H9 (cell line): ENCODE data around the gene CCDC27. TPM values are rescaled to one million over a fixed set of nuclear protein-coding genes. Genes with fewer than 3 reads are reported as not detected.

Experiments used
- DNase-seq: peaks from one replicate; pipeline ENCODE4 v3.0.0-alpha.2; 2017
- H2AFZ ChIP-seq: one replicate; pipeline ENCODE4 v1.6.1; 2013; ENCODE audit warnings: mild to moderate bottlenecking, low read length, control low read depth, moderate library complexity
- H2AK5ac ChIP-seq: 2 replicates; pipeline ENCODE4 v1.6.1; 2013; ENCODE audit warnings: low read length, control low read depth, mixed read lengths; ENCODE audit not compliant: insufficient read length
- H2BK120ac ChIP-seq: one replicate; pipeline ENCODE4 v1.6.1; 2013; ENCODE audit warnings: low read depth, mild to moderate bottlenecking, low read length, control low read depth, inconsistent platforms; ENCODE audit not compliant: poor library complexity, severe bottlenecking
- H2BK12ac ChIP-seq: 2 replicates; pipeline ENCODE4 v1.6.1; 2013; ENCODE audit warnings: low read length, control low read depth, mixed read lengths, low read depth; ENCODE audit not compliant: insufficient read length
- H2BK15ac ChIP-seq: 2 replicates; pipeline ENCODE4 v1.6.1; 2013; ENCODE audit warnings: low read depth, low read length, control low read depth
- H2BK20ac ChIP-seq: one replicate; pipeline ENCODE4 v1.6.1; 2013; ENCODE audit warnings: low read depth, mild to moderate bottlenecking, low read length, control low read depth, inconsistent platforms; ENCODE audit not compliant: poor library complexity, severe bottlenecking
- H2BK5ac ChIP-seq: 2 replicates; pipeline ENCODE4 v1.6.1; 2013; ENCODE audit warnings: low read length, control low read depth, mixed read lengths; ENCODE audit not compliant: insufficient read length
- H3K14ac ChIP-seq: 2 replicates; pipeline ENCODE4 v1.6.1; 2013; ENCODE audit warnings: low read length, control low read depth; ENCODE audit not compliant: insufficient read depth
- H3K18ac ChIP-seq: 2 replicates; pipeline ENCODE4 v1.6.1; 2013; ENCODE audit warnings: low read depth, mild to moderate bottlenecking, mixed read lengths, low read length, control low read depth; ENCODE audit not compliant: insufficient read length
- H3K23ac ChIP-seq: 2 replicates; pipeline ENCODE4 v1.6.1; 2013; ENCODE audit warnings: low read length, control low read depth, mixed read lengths, low read depth; ENCODE audit not compliant: insufficient read length
- H3K23me2 ChIP-seq: 2 replicates; pipeline ENCODE4 v1.6.1; 2013; ENCODE audit warnings: low read depth, mild to moderate bottlenecking, mixed read lengths, low read length, control low read depth; ENCODE audit not compliant: insufficient read length, poor library complexity, severe bottlenecking
- H3K27ac ChIP-seq: 2 replicates; pipeline ENCODE4 v1.5.1; 2013; ENCODE audit warnings: low read length, control low read depth, mixed read lengths, low read depth; ENCODE audit not compliant: insufficient read length
- H3K27me3 ChIP-seq: 2 replicates; pipeline ENCODE4 v1.6.1; 2013; ENCODE audit warnings: low read length, control low read depth, inconsistent platforms; ENCODE audit not compliant: insufficient read depth
- H3K4ac ChIP-seq: 2 replicates; pipeline ENCODE4 v1.6.1; 2013; ENCODE audit warnings: low read depth, mild to moderate bottlenecking, control low read depth, inconsistent platforms, low read length, moderate library complexity
- H3K4me1 ChIP-seq: 2 replicates; pipeline ENCODE4 v1.6.1; 2013; ENCODE audit warnings: low read length, control low read depth, inconsistent platforms; ENCODE audit not compliant: insufficient read depth
- H3K4me2 ChIP-seq: 2 replicates; pipeline ENCODE4 v1.6.1; 2013; ENCODE audit warnings: low read length, control low read depth, mixed read lengths; ENCODE audit not compliant: insufficient read length, insufficient read depth
- H3K56ac ChIP-seq: 2 replicates; pipeline ENCODE4 v1.6.1; 2013; ENCODE audit warnings: low read depth, mild to moderate bottlenecking, mixed read lengths, low read length, control low read depth; ENCODE audit not compliant: insufficient read length
- H3K79me1 ChIP-seq: 2 replicates; pipeline ENCODE4 v1.6.1; 2013; ENCODE audit warnings: low read depth, mild to moderate bottlenecking, moderate library complexity, low read length, control low read depth, inconsistent platforms; ENCODE audit not compliant: insufficient read depth, poor library complexity, severe bottlenecking
- H3K79me2 ChIP-seq: 2 replicates; pipeline ENCODE4 v1.6.1; 2013; ENCODE audit warnings: low read length, control low read depth, inconsistent platforms; ENCODE audit not compliant: insufficient read depth
- H3K9ac ChIP-seq: 2 replicates; pipeline ENCODE4 v1.6.1; 2013; ENCODE audit warnings: low read length, control low read depth, mixed read lengths; ENCODE audit not compliant: insufficient read length; ENCODE audit errors: extremely low read depth
- H3K9me3 ChIP-seq: one replicate; pipeline ENCODE4 v1.6.1; 2013; ENCODE audit warnings: low read depth, low read length, inconsistent platforms; ENCODE audit not compliant: control insufficient read depth
- H3T11ph ChIP-seq: one replicate; pipeline ENCODE4 v1.6.1; 2013; ENCODE audit warnings: mild to moderate bottlenecking, low read length, control low read depth, inconsistent platforms
- H4K20me1 ChIP-seq: one replicate; pipeline ENCODE4 v1.6.1; 2013; ENCODE audit not compliant: control insufficient read depth, insufficient read length, insufficient read depth
- H4K5ac ChIP-seq: 2 replicates; pipeline ENCODE4 v1.6.1; 2013; ENCODE audit warnings: low read depth, mild to moderate bottlenecking, mixed read lengths, low read length, control low read depth; ENCODE audit not compliant: insufficient read length
- H4K8ac ChIP-seq: replicated peaks from 2 replicates; pipeline ENCODE4 v1.6.1; 2013; ENCODE audit warnings: low read length, control low read depth, mixed read lengths, low read depth; ENCODE audit not compliant: insufficient read length
- H4K91ac ChIP-seq: 2 replicates; pipeline ENCODE4 v1.6.1; 2013; ENCODE audit warnings: low read depth, mild to moderate bottlenecking, moderate library complexity, mixed read lengths, low read length, control low read depth; ENCODE audit not compliant: insufficient read length
- H3K27ac Mint-ChIP-seq, 3 experiments: 2 replicates in 2 of 3; 3 replicates in 1 of 3; pipeline ENCODE4 v1.8.0; 2020 to 2021; ENCODE audit warnings: mixed read lengths in 3 of 3, mild to moderate bottlenecking in 1 of 3, moderate library complexity in 1 of 3
- H3K27me3 Mint-ChIP-seq: 2 replicates; pipeline ENCODE4 v1.8.0; 2021; ENCODE audit warnings: low read depth, mild to moderate bottlenecking, moderate library complexity, mixed read lengths
- H3K36me3 Mint-ChIP-seq, 3 experiments: 2 replicates in 2 of 3; 3 replicates in 1 of 3; pipeline ENCODE4 v1.8.0; 2020 to 2021; ENCODE audit warnings: low read depth in 3 of 3, mixed read lengths in 3 of 3; ENCODE audit not compliant: insufficient read depth in 1 of 3
- H3K4me1 Mint-ChIP-seq, 2 experiments: 2 replicates each; pipeline ENCODE4 v1.8.0; 2020; ENCODE audit warnings: mixed read lengths in 2 of 2
- H3K4me3 Mint-ChIP-seq, 2 experiments: 2 replicates in 1 of 2; 3 replicates in 1 of 2; pipeline ENCODE4 v1.8.0; 2020 to 2021; ENCODE audit warnings: mild to moderate bottlenecking in 2 of 2, mixed read lengths in 2 of 2, moderate library complexity in 1 of 2
- H3K9me3 Mint-ChIP-seq, 2 experiments: 2 replicates in 1 of 2; 3 replicates in 1 of 2; pipeline ENCODE4 v1.8.0; 2020; ENCODE audit warnings: mild to moderate bottlenecking in 2 of 2, mixed read lengths in 2 of 2, moderate library complexity in 1 of 2
- WGBS: extraction: QIAGEN DNeasy Blood & Tissue Kit; methylation state at CpG from one replicate; pipeline ENCODE4 v1.1.7; 2013; ENCODE audit warnings: missing lambda C conversion rate, low lambda C conversion rate, mixed read lengths; ENCODE audit not compliant: insufficient read length; ENCODE audit errors: extremely low coverage; 5-methylcytosine and 5-hydroxymethylcytosine counted together
- total RNA-seq: library from RNA; stranded (reverse); gene quantifications from 2 replicates; pipeline ENCODE4 v1.2.1, GENCODE V29; 2021
- TF ChIP-seq, protein P1 (sequence below): fragments of 200-600 bp; sonication (generic); conservative IDR thresholded peaks from 3 replicates; pipeline ENCODE4 v1.8.0; 2021; ENCODE audit warnings: antibody characterized with exemption, mild to moderate bottlenecking

CCDC27 gene
- total RNA-seq, 1 experiment from 2014 or later = not detected

DNA sequence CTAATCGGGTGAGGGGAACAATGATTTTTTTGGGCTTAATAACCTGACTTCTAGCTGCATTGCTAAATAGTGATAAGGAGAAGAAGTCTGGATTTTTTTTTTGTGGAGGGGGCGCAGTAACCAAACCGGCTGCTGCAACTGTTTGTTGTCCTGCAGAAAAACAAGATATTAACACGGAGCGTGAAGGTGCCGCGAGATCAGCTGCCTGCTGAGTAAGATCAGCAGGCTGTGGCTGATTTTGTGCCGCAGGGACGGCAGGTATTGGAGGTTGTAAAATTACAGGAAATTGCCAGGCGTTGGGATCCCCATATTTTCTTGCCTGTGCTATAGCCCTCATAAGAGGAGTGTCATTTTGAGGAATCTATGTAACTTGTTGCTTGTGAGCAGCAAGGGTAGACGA lies 52.8 kb downstream of the CCDC27 start:
- Histone ChIP-seq H2BK20ac (no peak overlapping the region), H3K23me2 (no peaks in the 10 kb centered on the region), H3K14ac (no peak overlapping the region), H3K79me1 (no peaks in the 10 kb centered on the region), H3T11ph (no peak overlapping the region), H3K4me2 (no peak overlapping the region), H2BK5ac (no peak overlapping the region), H3K18ac (no peak overlapping the region), H2AK5ac (no peak overlapping the region), H4K8ac (no peak overlapping the region), H3K27me3 (no peaks in the 10 kb centered on the region), H4K5ac (no peak overlapping the region), H2BK15ac (0 out of 2 replicates have a peak overlapping the region, but pooled peaks have one; percentile 48), H3K4me1 (no peaks in the 10 kb centered on the region), H4K20me1 (no peaks in the 10 kb centered on the region), H3K4ac (no peak overlapping the region), H3K9me3 (peaks cover 13% of the 10 kb centered on the region), H3K27ac (no peak overlapping the region), H2BK12ac (no peak overlapping the region), H3K79me2 (no peaks in the 10 kb centered on the region), H2BK120ac (no peak overlapping the region), H3K9ac (no peak overlapping the region), H3K56ac (no peak overlapping the region), H2AFZ (no peak overlapping the region), H3K23ac (no peak overlapping the region), H4K91ac (no peak overlapping the region)
- WGBS = no CpG with 5 or more reads among the region's 11 CpGs
- Mint-ChIP-seq H3K36me3 (peaks cover 10 to 14% (median 13%) of the 10 kb centered on the region in 3 experiments), H3K27me3 (peaks cover 41% of the 10 kb centered on the region), H3K27ac (no peak overlapping the region), H3K4me1 (peaks cover 0 to 2% of the 10 kb centered on the region in 2 experiments; a peak in 2 of 4 replicates), H3K4me3 (no peak overlapping the region), H3K9me3 (peaks cover 60% of the 10 kb centered on the region in 2 experiments)
- DNase-seq = no peak
- TF ChIP-seq, protein P1, sequence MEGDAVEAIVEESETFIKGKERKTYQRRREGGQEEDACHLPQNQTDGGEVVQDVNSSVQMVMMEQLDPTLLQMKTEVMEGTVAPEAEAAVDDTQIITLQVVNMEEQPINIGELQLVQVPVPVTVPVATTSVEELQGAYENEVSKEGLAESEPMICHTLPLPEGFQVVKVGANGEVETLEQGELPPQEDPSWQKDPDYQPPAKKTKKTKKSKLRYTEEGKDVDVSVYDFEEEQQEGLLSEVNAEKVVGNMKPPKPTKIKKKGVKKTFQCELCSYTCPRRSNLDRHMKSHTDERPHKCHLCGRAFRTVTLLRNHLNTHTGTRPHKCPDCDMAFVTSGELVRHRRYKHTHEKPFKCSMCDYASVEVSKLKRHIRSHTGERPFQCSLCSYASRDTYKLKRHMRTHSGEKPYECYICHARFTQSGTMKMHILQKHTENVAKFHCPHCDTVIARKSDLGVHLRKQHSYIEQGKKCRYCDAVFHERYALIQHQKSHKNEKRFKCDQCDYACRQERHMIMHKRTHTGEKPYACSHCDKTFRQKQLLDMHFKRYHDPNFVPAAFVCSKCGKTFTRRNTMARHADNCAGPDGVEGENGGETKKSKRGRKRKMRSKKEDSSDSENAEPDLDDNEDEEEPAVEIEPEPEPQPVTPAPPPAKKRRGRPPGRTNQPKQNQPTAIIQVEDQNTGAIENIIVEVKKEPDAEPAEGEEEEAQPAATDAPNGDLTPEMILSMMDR = no peak
